ENCODE results near the gene FAM177A1. TPM values are rescaled to one million over a fixed set of nuclear protein-coding genes. Genes with fewer than 3 reads are reported as not detected.
A peak's percentile ranks its signal among the peaks of the same experiment; 100 is the strongest.
"Not testable (repeated sequence)": the region's sequence is repeated elsewhere in the genome, so short reads cannot be mapped to it uniquely, and the experiment has no call there.

FAM177A1 gene
- polyA plus RNA-seq (2012; ENCODE audit: missing spikeins) = 23.7 TPM

- peak; percentile 57 for TF ChIP-seq TAF1 (IDR thresholded peaks at IDR 0.05; ENCODE audit: borderline replicate concordance, low read depth, low read length)
- TF ChIP-seq POLR2AphosphoS5 (IDR thresholded peaks at IDR 0.05; ENCODE audit: low read depth, low read length) = peak; percentile 86
- TF ChIP-seq POLR2A (IDR thresholded peaks at IDR 0.05; ENCODE audit: low read depth, low read length) = peak; percentile 91
- FAIRE-seq (peak; percentile 98), DNase-seq (ENCODE audit: insufficient read length) (peak; percentile 89)
These were observed at the start of gene FAM177A1 for GRCh38 chr14:35046048-35046750. Gene FAM177A1 (plus strand): TSS chr14:35046272. CDS start chr14:35046464, 192 bp downstream.

- no peak for FAIRE-seq
- no peak for TF ChIP-seq TAF1 (IDR thresholded peaks at IDR 0.05; ENCODE audit: borderline replicate concordance, low read depth, low read length)
- TF ChIP-seq POLR2A (IDR thresholded peaks at IDR 0.05; ENCODE audit: low read depth, low read length) = no peak
- no peak for TF ChIP-seq POLR2AphosphoS5 (IDR thresholded peaks at IDR 0.05; ENCODE audit: low read depth, low read length)
- no peak for DNase-seq (ENCODE audit: insufficient read length)
These were observed 48.3 kb upstream of the FAM177A1 start for GRCh38 chr14:34997762-34998161.

DNA sequence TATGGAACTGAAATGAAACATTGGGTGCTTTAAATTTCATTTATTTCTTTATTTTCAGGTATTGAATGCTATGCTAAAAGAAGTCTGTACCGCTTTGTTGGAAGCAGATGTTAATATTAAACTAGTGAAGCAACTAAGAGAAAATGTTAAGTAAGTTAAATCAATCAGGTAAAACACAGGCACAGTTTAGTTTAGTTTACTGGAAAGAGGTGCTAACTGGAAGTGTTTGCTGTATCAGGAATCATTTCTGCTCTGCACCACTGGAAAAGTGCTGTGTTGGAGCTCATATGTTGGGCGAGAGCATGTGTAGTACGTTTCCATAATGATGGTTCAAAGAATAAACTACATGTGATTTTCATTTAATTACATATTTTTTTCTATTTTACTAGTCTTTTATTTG lies 46.6 kb upstream of the FAM177A1 start:
- no peak for FAIRE-seq
- no peak for DNase-seq (ENCODE audit: insufficient read length)
- no peak for TF ChIP-seq TAF1 (IDR thresholded peaks at IDR 0.05; ENCODE audit: borderline replicate concordance, low read depth, low read length)
- TF ChIP-seq POLR2A (IDR thresholded peaks at IDR 0.05; ENCODE audit: low read depth, low read length) = no peak
- TF ChIP-seq POLR2AphosphoS5 (IDR thresholded peaks at IDR 0.05; ENCODE audit: low read depth, low read length) = no peak

DNA sequence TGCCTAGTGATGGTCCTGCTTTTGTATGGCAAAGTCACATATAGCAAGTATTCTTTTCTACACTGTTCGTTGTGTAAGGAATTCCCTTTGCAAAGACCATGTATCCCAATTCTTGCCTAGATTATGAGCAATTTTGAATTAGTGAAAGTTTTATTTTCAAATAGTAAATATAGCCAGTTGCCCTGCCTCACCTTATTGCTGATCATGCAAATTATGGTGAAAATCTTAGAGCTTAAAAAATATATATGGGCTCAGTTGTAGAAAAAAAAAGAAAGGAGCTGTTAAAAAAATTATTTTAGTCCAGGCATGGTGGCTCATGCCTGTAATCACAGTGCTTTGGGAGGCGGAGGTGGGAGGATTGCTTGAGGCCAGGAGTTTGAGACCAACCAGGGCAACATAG lies 44.5 kb upstream of the FAM177A1 start:
- no peak for FAIRE-seq
- no peak for TF ChIP-seq TAF1 (IDR thresholded peaks at IDR 0.05; ENCODE audit: borderline replicate concordance, low read depth, low read length)
- TF ChIP-seq POLR2AphosphoS5 (IDR thresholded peaks at IDR 0.05; ENCODE audit: low read depth, low read length) = no peak

DNA sequence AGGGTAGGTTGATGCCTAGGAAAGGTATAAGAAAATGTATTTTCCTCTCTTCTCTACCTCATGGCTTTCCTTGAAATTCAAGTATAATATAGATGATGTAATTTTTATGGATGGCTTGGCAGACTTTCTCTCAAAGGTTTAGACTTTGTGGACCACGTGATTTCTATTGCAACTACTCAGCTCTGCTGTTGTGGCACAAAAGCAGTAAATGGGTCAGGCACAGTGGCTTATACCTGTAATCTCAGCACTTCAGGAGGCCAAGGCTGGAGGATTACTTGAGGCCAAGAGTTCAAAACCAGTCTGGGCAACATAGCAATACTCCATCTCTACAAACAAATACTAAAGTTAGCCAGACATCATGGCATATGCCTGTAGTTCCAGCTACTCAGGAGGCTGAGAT lies 41.2 kb upstream of the FAM177A1 start:
- no peak for FAIRE-seq
- no peak for TF ChIP-seq TAF1 (IDR thresholded peaks at IDR 0.05; ENCODE audit: borderline replicate concordance, low read depth, low read length)
- no peak for DNase-seq (ENCODE audit: insufficient read length)

More for the DNA sequence above, 44.5 kb upstream of the FAM177A1 start:
- no peak for DNase-seq (ENCODE audit: insufficient read length)

GRCh38 chr14:35016568-35016967 lies 29.5 kb upstream of the FAM177A1 start:
- DNase-seq (ENCODE audit: insufficient read length) (no peak), FAIRE-seq (no peak)
- no peak for TF ChIP-seq POLR2A (IDR thresholded peaks at IDR 0.05; ENCODE audit: low read depth, low read length)
- no peak for TF ChIP-seq TAF1 (IDR thresholded peaks at IDR 0.05; ENCODE audit: borderline replicate concordance, low read depth, low read length)
- no peak for TF ChIP-seq POLR2AphosphoS5 (IDR thresholded peaks at IDR 0.05; ENCODE audit: low read depth, low read length)

DNA sequence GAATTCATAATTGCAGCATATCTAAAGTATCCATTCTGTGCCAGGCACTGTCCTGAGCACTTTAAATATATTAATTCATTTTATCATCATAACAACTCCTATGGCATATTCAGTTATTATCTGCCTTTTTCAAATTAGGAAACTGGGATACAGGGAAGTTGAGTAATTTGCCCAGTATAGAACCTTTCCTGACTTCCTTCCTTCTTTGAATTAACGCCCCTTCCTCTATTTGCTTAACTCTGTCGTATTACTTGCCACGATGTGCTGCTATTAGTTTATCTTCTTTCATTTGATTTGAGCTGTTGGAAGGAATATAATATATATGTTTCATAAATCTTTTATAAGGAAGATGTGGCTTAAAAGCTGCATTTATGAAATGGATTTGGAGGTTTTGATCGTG lies 25.4 kb upstream of the FAM177A1 start:
- FAIRE-seq = no peak
- no peak for DNase-seq (ENCODE audit: insufficient read length)
- TF ChIP-seq TAF1 (IDR thresholded peaks at IDR 0.05; ENCODE audit: borderline replicate concordance, low read depth, low read length) (no peak), POLR2AphosphoS5 (IDR thresholded peaks at IDR 0.05; ENCODE audit: low read depth, low read length) (no peak), POLR2A (IDR thresholded peaks at IDR 0.05; ENCODE audit: low read depth, low read length) (no peak)

DNA sequence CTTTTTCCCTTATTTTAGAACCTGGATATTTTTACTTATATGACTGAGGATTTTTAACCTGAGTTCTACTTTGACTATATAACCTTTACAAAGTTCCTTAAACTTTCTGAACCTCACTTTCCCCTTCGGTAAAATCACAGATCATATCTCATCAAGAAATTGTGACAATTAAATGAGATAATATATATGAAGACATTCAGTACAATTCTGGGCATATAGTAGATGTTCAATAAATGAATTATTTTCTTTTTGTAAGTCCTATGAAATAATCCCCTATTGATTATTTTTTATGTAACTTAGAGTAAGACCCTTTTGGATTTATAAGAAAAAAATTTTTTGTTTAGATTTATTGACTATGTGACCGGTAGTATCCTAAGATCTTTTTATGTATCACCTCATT lies 17.6 kb upstream of the FAM177A1 start:
- FAIRE-seq = no peak
- no peak for DNase-seq (ENCODE audit: insufficient read length)
- no peak for TF ChIP-seq TAF1 (IDR thresholded peaks at IDR 0.05; ENCODE audit: borderline replicate concordance, low read depth, low read length)

DNA sequence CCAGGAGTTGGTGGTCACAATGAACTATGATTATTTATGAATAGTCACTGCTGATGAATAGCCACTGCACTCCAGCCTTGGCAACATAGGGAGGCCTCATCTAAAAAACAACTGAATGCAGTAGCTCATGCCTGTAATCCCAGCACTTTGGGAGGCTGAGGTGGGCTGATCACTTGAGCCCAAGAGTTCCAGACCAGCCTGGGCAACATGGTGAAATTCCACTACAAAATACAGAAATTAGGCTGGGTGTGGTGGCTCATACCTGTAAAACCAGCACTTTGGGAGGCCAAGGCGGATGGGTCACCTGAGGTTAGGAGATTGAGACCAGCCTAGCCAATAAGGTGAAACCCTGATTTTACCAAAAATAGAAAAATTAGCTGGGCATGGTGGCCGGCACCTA lies 13.5 kb upstream of the FAM177A1 start:
- TF ChIP-seq POLR2AphosphoS5 (IDR thresholded peaks at IDR 0.05; ENCODE audit: low read depth, low read length) = no peak
- no peak for FAIRE-seq
- no peak for DNase-seq (ENCODE audit: insufficient read length)

- FAIRE-seq (no peak), DNase-seq (ENCODE audit: insufficient read length) (no peak)
- TF ChIP-seq POLR2A (IDR thresholded peaks at IDR 0.05; ENCODE audit: low read depth, low read length) (no peak), TAF1 (IDR thresholded peaks at IDR 0.05; ENCODE audit: borderline replicate concordance, low read depth, low read length) (no peak), POLR2AphosphoS5 (IDR thresholded peaks at IDR 0.05; ENCODE audit: low read depth, low read length) (no peak)
These were observed 11.6 kb upstream of the FAM177A1 start for GRCh38 chr14:35034440-35034833.

DNA sequence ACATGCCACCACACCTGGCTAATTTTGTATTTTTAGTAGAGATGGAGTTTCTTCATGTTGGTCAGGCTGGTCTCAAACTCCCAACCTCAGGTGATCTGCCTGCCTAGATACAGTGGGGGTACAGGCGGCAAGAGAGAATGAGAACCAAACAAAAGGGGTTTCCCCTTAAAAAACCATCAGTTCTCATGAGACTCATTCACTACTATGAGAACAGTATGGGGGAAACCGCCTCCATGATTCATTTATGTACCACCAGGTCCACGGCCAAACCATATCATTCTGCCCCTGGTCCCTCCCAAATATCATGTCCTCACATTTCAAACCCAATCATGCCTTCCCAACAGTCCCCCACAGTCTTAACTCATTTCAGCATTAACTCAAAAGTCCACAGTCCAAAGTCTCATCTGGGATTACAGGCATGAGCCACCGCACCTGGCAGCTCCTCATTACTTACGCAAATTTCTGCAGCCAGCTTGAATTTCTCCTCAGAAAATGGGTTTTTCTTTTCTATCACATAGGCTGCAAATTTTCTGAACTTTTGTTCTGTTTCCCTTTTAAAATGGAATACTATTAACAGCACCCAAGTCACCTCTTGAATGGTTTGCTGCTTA lies 11.0 kb upstream of the FAM177A1 start:
- FAIRE-seq; DNase-seq (ENCODE audit: insufficient read length): not testable (repeated sequence)

DNA sequence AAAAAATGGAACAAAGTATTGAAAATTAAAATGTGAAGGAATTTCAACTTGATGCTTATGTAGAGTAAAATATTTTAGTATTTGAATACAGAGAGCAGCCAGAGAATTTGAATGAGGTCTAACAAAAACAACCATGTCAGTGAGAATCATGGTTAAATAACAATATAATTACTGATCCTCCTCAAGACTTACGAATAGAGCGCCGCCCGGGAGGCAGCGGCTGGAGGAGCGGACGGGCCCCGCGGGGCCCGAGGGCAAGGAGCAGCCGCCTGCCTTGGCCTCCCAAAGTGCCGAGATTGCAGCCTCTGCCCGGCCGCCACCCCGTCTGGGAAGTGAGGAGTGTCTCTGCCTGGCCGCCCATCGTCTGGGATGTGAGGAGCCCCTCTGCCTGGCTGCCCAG lies 7.8 kb upstream of the FAM177A1 start:
- not testable (repeated sequence) for DNase-seq (ENCODE audit: insufficient read length); FAIRE-seq

- no peak for DNase-seq (ENCODE audit: insufficient read length)
- no peak for TF ChIP-seq POLR2A (IDR thresholded peaks at IDR 0.05; ENCODE audit: low read depth, low read length)
- TF ChIP-seq TAF1 (IDR thresholded peaks at IDR 0.05; ENCODE audit: borderline replicate concordance, low read depth, low read length) = no peak
- no peak for TF ChIP-seq POLR2AphosphoS5 (IDR thresholded peaks at IDR 0.05; ENCODE audit: low read depth, low read length)
- no peak for FAIRE-seq
These were observed 3.4 kb upstream of the FAM177A1 start for GRCh38 chr14:35042632-35043031.

All from GM12892 (cell line).